GM12878 (cell line): ENCODE measurements around the gene SEC62. TPM values are rescaled to one million over a fixed set of nuclear protein-coding genes. Genes with fewer than 3 reads are reported as not detected.

Experiments used
- ATAC-seq: fragments of 200-7000 bp; cut with Tn5 transposase; 3 replicates; pipeline ENCODE4 v1.9.1; 2020; ENCODE audit warnings: mild to moderate bottlenecking, moderate library complexity
- BruUV-seq: library from RNA; stranded (reverse); fragments of 400-500 nt; replicated peaks from 2 replicates; lab custom pipeline; 2021; lab: Mats Ljungman, UMichigan
- CTCF ChIA-PET: fragments of 300-600 bp; sonication (Branson Sonifier 250); formaldehyde crosslinking; extraction: SDS; loops from one replicate; lab custom pipeline; 2021; ENCODE audit warnings: inconsistent platforms; lab: Yijun Ruan, JAX
- POLR2A ChIA-PET: fragments of 350-600 bp; formaldehyde crosslinking; extraction: SDS; loops from one replicate; lab custom pipeline; 2021; ENCODE audit warnings: inconsistent platforms; lab: Charles Lee
- RAD21 ChIA-PET: fragments of 300-600 bp; sonication (Branson Sonifier 250); formaldehyde crosslinking; loops from one replicate; lab custom pipeline; 2023; ENCODE audit warnings: antibody characterized with exemption; ENCODE audit not compliant: unreplicated experiment; lab: Charles Lee
- SMC1A ChIA-PET: fragments of 300-600 bp; sonication (Branson Sonifier 250); formaldehyde crosslinking; loops from one replicate; lab custom pipeline; 2023; ENCODE audit not compliant: unreplicated experiment, uncharacterized antibody; lab: Charles Lee
- DNase-seq: peaks from one replicate; pipeline ENCODE4 v3.0.0-alpha.2; 2011; ENCODE audit warnings: low read depth, low spot score
- FAIRE-seq: peaks from 3 replicates; lab custom pipeline; 2011; peaks lifted over from hg19 to GRCh38; lab: Jason Lieb, UNC
- H2AFZ ChIP-seq: 2 replicates; pipeline ENCODE4 v1.6.0; 2011; ENCODE audit warnings: low read depth, low read length, control low read depth; ENCODE audit not compliant: control insufficient read depth
- H3K27ac ChIP-seq: 2 replicates; pipeline ENCODE4 v1.5.1; 2011; ENCODE audit warnings: control low read depth; ENCODE audit not compliant: control insufficient read depth, insufficient read depth
- H3K27me3 ChIP-seq, 2 experiments: replicated peaks in 1 of 2; 2 replicates each; pipeline versions ENCODE4 v1.6.0 to v1.6.1; 2011; ENCODE audit warnings: low read length in 1 of 2; ENCODE audit not compliant: control insufficient read depth in 2 of 2, insufficient read depth in 2 of 2
- H3K36me3 ChIP-seq, 2 experiments: 2 replicates each; pipeline ENCODE4 v1.5.1; 2011; ENCODE audit warnings: low read length in 1 of 2; ENCODE audit not compliant: control insufficient read depth in 2 of 2, insufficient read depth in 2 of 2
- H3K4me1 ChIP-seq: 2 replicates; pipeline ENCODE4 v1.6.1; 2011; ENCODE audit warnings: mild to moderate bottlenecking, low read length, moderate library complexity, mixed read lengths; ENCODE audit not compliant: control insufficient read depth, insufficient read depth
- H3K4me2 ChIP-seq: 2 replicates; pipeline ENCODE4 v1.6.0; 2011; ENCODE audit warnings: control low read depth; ENCODE audit not compliant: control insufficient read depth, insufficient read depth
- H3K4me3 ChIP-seq: fragments of 200-600 bp; sonication (generic); 2 replicates; pipeline ENCODE4 v1.5.1; 2016
- H3K79me2 ChIP-seq: 2 replicates; pipeline ENCODE4 v1.6.0; 2011; ENCODE audit warnings: low read length; ENCODE audit not compliant: control insufficient read depth, insufficient read depth
- H3K9ac ChIP-seq: 2 replicates; pipeline ENCODE4 v1.8.0; 2011; ENCODE audit warnings: low read length, control low read depth, mixed read lengths; ENCODE audit not compliant: control insufficient read depth, insufficient read depth
- H3K9me3 ChIP-seq: replicated peaks from 3 replicates; pipeline ENCODE4 v1.5.1; 2011; ENCODE audit warnings: mild to moderate bottlenecking, low read length; ENCODE audit not compliant: control insufficient read depth, insufficient read depth
- H4K20me1 ChIP-seq: 2 replicates; pipeline ENCODE4 v1.6.0; 2011; ENCODE audit not compliant: control insufficient read depth, insufficient read depth
- ATF7 ChIP-seq: fragments of 450-650 bp; IDR thresholded peaks from 2 replicates; pipeline ENCODE4 v1.6.1; 2016; ENCODE audit warnings: low read depth, mild to moderate bottlenecking
- BCL3 ChIP-seq: IDR thresholded peaks from 2 replicates; pipeline ENCODE4 v1.6.1; 2011; ENCODE audit warnings: borderline replicate concordance, low read depth, mild to moderate bottlenecking, moderate library complexity, low read length; ENCODE audit not compliant: insufficient read depth, poor library complexity, severe bottlenecking
- BHLHE40 ChIP-seq, 2 experiments: fragments of 450-650 bp in 1 of 2; IDR thresholded peaks; 2 replicates each; pipeline ENCODE4 v1.6.1; 2011 to 2017; ENCODE audit warnings: low read depth in 2 of 2, borderline replicate concordance in 1 of 2, improper control_type of control experiment in 1 of 2, low read length in 1 of 2, mild to moderate bottlenecking in 1 of 2
- CEBPZ ChIP-seq: fragments of 150-350 bp; IDR thresholded peaks from 2 replicates; pipeline ENCODE4 v1.6.1; 2016; ENCODE audit warnings: low read depth, low read length
- CHD4 ChIP-seq: fragments of 200-600 bp; sonication (generic); IDR thresholded peaks from 2 replicates; pipeline ENCODE4 v1.6.1; 2016; ENCODE audit warnings: mild to moderate bottlenecking
- IKZF1 ChIP-seq: fragments of 450-650 bp; conservative IDR thresholded peaks from 2 replicates; pipeline ENCODE4 v1.6.1; 2017; ENCODE audit warnings: antibody characterized with exemption, mild to moderate bottlenecking
- NFXL1 ChIP-seq: fragments of 450-650 bp; IDR thresholded peaks from 2 replicates; pipeline ENCODE4 v1.6.1; 2017; ENCODE audit warnings: antibody characterized with exemption, mild to moderate bottlenecking, borderline replicate concordance
- RAD21 ChIP-seq: IDR thresholded peaks from 2 replicates; pipeline ENCODE4 v1.6.1; 2011; ENCODE audit warnings: mild to moderate bottlenecking, low read depth, low read length, moderate library complexity; ENCODE audit not compliant: insufficient read depth
- RELA ChIP-seq: fragments of 450-650 bp; IDR thresholded peaks from 2 replicates; pipeline ENCODE4 v1.8.0; 2014; ENCODE audit warnings: borderline replicate concordance; ENCODE audit not compliant: partially characterized antibody
- SIN3A ChIP-seq: IDR thresholded peaks from 2 replicates; pipeline ENCODE4 v1.6.1; 2012; ENCODE audit warnings: low read depth, low read length, improper control_type of control experiment
- SMARCA5 ChIP-seq: fragments of 450-650 bp; IDR thresholded peaks from 2 replicates; pipeline ENCODE4 v1.6.1; 2017; ENCODE audit warnings: mild to moderate bottlenecking
- SPI1 ChIP-seq: IDR thresholded peaks from 2 replicates; pipeline ENCODE4 v1.6.1; 2011; ENCODE audit warnings: low read depth, mild to moderate bottlenecking, low read length, moderate library complexity, borderline replicate concordance; ENCODE audit not compliant: insufficient read depth
- SREBF1 ChIP-seq: IDR thresholded peaks from 2 replicates; pipeline ENCODE4 v1.6.1; 2012; ENCODE audit warnings: mild to moderate bottlenecking, low read length
- TCF3 ChIP-seq: IDR thresholded peaks from 2 replicates; pipeline ENCODE4 v1.6.1; 2012; ENCODE audit warnings: low read depth, mild to moderate bottlenecking, low read length, borderline replicate concordance; ENCODE audit not compliant: insufficient read depth
- ZNF207 ChIP-seq: fragments of 450-650 bp; IDR thresholded peaks from 2 replicates; pipeline ENCODE4 v1.6.1; 2014; ENCODE audit warnings: antibody characterized with exemption, mild to moderate bottlenecking, borderline replicate concordance
- ZNF217 ChIP-seq: fragments of 450-650 bp; IDR thresholded peaks from 2 replicates; pipeline ENCODE4 v1.6.1; 2017; ENCODE audit warnings: antibody characterized with exemption, mild to moderate bottlenecking
- ZNF274 ChIP-seq: IDR thresholded peaks from one replicate; pipeline ENCODE4 v1.8.0; 2011; ENCODE audit not compliant: insufficient read length, insufficient read depth
- ZNF384 ChIP-seq: IDR thresholded peaks from 2 replicates; pipeline ENCODE4 v1.6.1; 2012; ENCODE audit warnings: low read depth, mild to moderate bottlenecking, low read length, improper control_type of control experiment, borderline replicate concordance
- WGBS: methylation state at CpG from one replicate; pipeline ENCODE4 v1.1.6; 2016; ENCODE audit warnings: low lambda C conversion rate; ENCODE audit not compliant: insufficient replicate concordance, insufficient coverage; ENCODE audit errors: missing lambda C conversion rate; 5-methylcytosine and 5-hydroxymethylcytosine counted together
- in situ Hi-C: fragments of 300-500 bp; cut with MboI; formaldehyde crosslinking; loops from 9 replicates; pipeline ENCODE4 v1.14.3; 2018; ENCODE audit warnings: mixed read lengths
- intact Hi-C: fragments of 100-400 bp; cut with micrococcal nuclease; formaldehyde crosslinking; loops from one replicate; pipeline ENCODE4 v1.14.2; 2022; ENCODE audit not compliant: unreplicated experiment
- polyA plus RNA-seq, 11 experiments: library from polyadenylated mRNA; depleted of rRNA in 4 of 11; unstranded in 6 of 11; stranded (reverse) in 5 of 11; fragments of >200 nt; fragmentation: Nextera tagmentation in 4 of 11; fragmentation: Illumina TruSeq in 1 of 11; extraction: Ambion mirVana in 4 of 11; extraction: Trizol in 1 of 11; gene quantifications; 1 replicate in 1 of 11; 2 replicates in 10 of 11; pipeline versions ENCODE4 v1.2.1 to v1.2.3, GENCODE V29; 2011 to 2016; ENCODE audit warnings: inconsistent platforms in 2 of 11, missing spikeins in 2 of 11, low read depth in 1 of 11
- total RNA-seq, 4 experiments: library from RNA; depleted of rRNA in 3 of 4; stranded (reverse); fragments of >200 nt in 3 of 4; fragmentation: Illumina TruSeq in 1 of 4; extraction: Trizol in 1 of 4; gene quantifications; 2 replicates each; pipeline versions ENCODE4 v1.2.1 to v1.2.3, GENCODE V29; 2013 to 2021

SEC62 gene
- total and polyA plus RNA-seq, 10 of the 15 experiments (the other 5 are each of a cell fraction or from before 2014, with no cell fraction given) = 25.6 to 270 (median 94.8) TPM

- peak overlapping the region; percentile 47 for H2AFZ ChIP-seq
- peak overlapping the region; percentile 78 for H3K4me2 ChIP-seq
- in situ Hi-C loops = no loop called here
- BruUV-seq = no TSS peak
- 10% methylated on average over 14 of the region's 14 CpGs for WGBS
- SMC1A ChIA-PET = interaction anchor here (0.7 to 8.1 kb wide), 18 partner anchors 10 to 164 kb away, joined by 3 to 118 read pairs (median 4); partner anchors contain the start of gene SEC62
- peak overlapping the region; percentile 18; the same call in 1 of the 2 replicates for H3K4me3 ChIP-seq
- CTCF ChIA-PET = interaction anchor here (0.7 to 5.5 kb wide), 12 partner anchors 9 to 376 kb away, joined by 3 to 81 read pairs (median 4); partner anchors contain the start of gene SEC62
- peak overlapping the region; percentile 65 for H3K9ac ChIP-seq
- RAD21 ChIA-PET = interaction anchor here (0.8 to 3.2 kb wide), 10 partner anchors 9 to 197 kb away, joined by 3 to 48 read pairs (median 4); partner anchors contain the start of genes SAMD7 and SEC62
- peaks cover 33% of the 10 kb centered on the region for H3K4me1 ChIP-seq
- intact Hi-C loops = loop anchor here (1.0 to 5.0 kb wide), 3 partner anchors 34 to 160 kb away; partner anchors contain the start of genes MYNN and SEC62
- POLR2A ChIA-PET = interaction anchor here (0.9 to 1.4 kb wide), 7 partner anchors 8 to 222 kb away, joined by 3 to 10 read pairs (median 4); partner anchors contain the start of gene SEC62
- no peaks in the 10 kb centered on the region for H4K20me1 ChIP-seq
- FAIRE-seq (peak; percentile 96), DNase-seq (peak; percentile 85), ATAC-seq (peak; percentile 94)
- peak overlapping the region; percentile 79 for H3K27ac ChIP-seq
- H3K79me2 ChIP-seq = peaks cover 6% of the 10 kb centered on the region
- H3K36me3 ChIP-seq = no peaks in the 10 kb centered on the region
- H3K27me3 ChIP-seq = no peaks in the 10 kb centered on the region
- no peaks in the 10 kb centered on the region; the same call in 2 of the 3 replicates for H3K9me3 ChIP-seq
- TF ChIP-seq IKZF1 (peak; percentile 89), SREBF1 (no peak), SIN3A (no peak), BHLHE40 (IDR thresholded peaks at IDR 0.05; ENCODE audit: borderline replicate concordance in 1 of 2, low read depth in 2 of 2, low read length in 1 of 2) (peak; percentile 21 to 51; a peak in 1 of 4 replicates), RAD21 (peak; percentile 22), ZNF384 (no peak), SMARCA5 (0 out of 2 replicates have a peak, but pooled peaks have one; percentile 27), BCL3 (peak; percentile 37), RELA (no peak), CEBPZ (no peak), NFXL1 (no peak), TCF3 (peak; percentile 59; the same call in 1 of the 2 replicates), ZNF274 (no peak), ZNF207 (no peak), SPI1 (peak; percentile 56; the same call in 1 of the 2 replicates), CHD4 (0 out of 2 replicates have a peak, but pooled peaks have one; percentile 49), ZNF217 (no peak), ATF7 (peak; percentile 48; the same call in 1 of the 2 replicates)
These were observed 34.7 kb upstream of the SEC62 start for GRCh38 chr3:169931747-169932520.
